ENCODE data around the gene C19orf33.

Gene C19orf33

GRCh38 chr19:38308006-38308766, 4.1 kb downstream of the C19orf33 start:
- in situ Hi-C loops (cut with HindIII; ENCODE audit: low sequenced_read_pairs): no loop called here

DNA sequence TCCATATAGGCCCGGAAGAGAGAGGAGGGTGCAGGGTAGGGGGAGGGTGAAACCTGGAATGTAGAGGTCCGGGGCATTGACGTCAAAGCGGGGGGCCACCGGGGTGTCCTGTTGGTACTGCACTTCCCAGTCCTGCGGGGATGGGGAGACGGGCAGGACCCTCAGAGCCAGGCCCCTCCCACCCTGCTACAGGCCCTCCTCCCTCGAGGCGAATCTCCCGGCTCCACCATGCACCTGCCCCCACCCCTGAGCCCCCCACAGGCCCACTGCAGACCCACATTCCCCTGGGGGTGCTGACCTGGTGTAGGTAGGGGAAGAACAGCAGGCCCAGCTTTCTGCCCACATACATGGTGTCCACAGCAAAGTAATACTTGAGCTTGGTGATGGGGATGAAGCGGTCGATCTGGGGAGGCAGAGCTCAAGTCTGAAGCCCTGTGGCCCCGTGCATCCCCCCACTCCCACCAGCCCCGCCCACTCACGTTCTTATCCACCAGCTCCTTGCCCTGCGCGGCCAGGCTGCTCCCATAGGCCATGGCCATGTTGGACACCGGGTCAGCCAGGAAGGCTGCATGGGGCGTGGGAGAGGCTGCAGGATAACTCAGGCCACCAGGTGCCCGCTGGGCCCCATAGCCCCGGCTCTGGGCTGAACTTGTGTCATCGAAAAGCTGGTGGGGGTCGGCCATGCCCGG, 5.0 kb downstream of the C19orf33 start:
- in situ Hi-C loops (cut with HindIII; ENCODE audit: low sequenced_read_pairs): no loop called here

DNA sequence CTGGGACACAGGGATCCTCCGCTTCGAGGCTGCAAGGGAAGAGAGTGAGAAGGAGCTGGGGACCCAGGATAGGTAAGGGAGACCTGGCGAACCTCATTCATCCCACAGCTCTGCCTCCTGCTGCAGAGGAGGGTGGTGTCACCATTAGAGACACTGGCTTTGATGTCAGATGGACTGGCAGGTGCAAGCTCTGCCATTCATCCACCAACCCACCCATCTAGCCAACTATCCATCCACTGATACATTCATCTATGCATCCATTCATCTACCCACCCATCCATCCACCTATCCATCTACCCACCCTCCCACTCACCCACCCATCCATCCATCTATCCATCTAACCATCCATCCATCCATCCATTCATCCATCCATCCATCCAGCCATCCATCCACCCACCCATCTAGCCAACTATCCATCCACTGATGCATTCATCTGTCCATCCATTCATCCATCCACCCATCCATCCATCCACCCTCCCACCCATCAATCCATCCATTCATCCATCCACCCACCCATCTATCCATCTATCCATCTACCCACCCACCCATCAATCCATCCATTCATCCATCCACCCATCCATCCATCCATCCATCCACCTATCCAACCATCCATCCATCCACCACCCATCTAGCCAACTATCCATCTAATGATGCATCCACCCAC, 5.7 kb downstream of the C19orf33 start:
- in situ Hi-C loops (cut with HindIII; ENCODE audit: low sequenced_read_pairs): no loop called here

- in situ Hi-C loops (cut with HindIII; ENCODE audit: low sequenced_read_pairs): no loop called here
Measured at GRCh38 chr19:38310279-38310670, 6.2 kb downstream of the C19orf33 start.

DNA sequence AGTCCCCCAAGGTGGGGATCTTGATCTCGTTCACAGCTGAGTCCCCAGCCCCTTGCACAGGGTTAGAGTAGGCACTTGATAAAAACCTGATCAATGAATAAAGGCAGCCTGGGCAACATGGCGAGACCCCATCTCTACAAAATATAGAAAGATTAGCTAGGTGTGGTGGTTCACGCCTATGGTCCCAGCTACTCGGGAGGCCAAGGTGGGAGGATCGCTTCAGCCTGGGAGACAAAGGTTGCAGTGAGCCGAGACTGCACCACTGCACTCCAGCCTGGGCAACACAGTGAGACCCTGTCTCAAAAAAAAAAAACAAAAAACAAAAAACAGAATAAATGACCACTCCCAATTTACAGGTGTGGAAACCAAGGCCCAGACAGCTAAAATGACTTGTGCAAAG, 6.9 kb downstream of the C19orf33 start:
- in situ Hi-C loops (cut with HindIII; ENCODE audit: low sequenced_read_pairs): no loop called here

- in situ Hi-C loops (cut with HindIII; ENCODE audit: low sequenced_read_pairs): no loop called here
Measured at GRCh38 chr19:38315657-38316476, 11.8 kb downstream of the C19orf33 start, which contains the start of gene YIF1B. YIF1B (minus strand) TSS chr19:38315947; CDS start chr19:38315917, 30 bp downstream.

GRCh38 chr19:38316477-38317067, 12.5 kb downstream of the C19orf33 start:
- in situ Hi-C loops (cut with HindIII; ENCODE audit: low sequenced_read_pairs): no loop called here

GRCh38 chr19:38317104-38317612, 13.1 kb downstream of the C19orf33 start:
- in situ Hi-C loops (cut with HindIII; ENCODE audit: low sequenced_read_pairs): no loop called here

- in situ Hi-C loops (cut with HindIII; ENCODE audit: low sequenced_read_pairs): no loop called here
Measured at GRCh38 chr19:38318660-38319059, 14.6 kb downstream of the C19orf33 start.

DNA sequence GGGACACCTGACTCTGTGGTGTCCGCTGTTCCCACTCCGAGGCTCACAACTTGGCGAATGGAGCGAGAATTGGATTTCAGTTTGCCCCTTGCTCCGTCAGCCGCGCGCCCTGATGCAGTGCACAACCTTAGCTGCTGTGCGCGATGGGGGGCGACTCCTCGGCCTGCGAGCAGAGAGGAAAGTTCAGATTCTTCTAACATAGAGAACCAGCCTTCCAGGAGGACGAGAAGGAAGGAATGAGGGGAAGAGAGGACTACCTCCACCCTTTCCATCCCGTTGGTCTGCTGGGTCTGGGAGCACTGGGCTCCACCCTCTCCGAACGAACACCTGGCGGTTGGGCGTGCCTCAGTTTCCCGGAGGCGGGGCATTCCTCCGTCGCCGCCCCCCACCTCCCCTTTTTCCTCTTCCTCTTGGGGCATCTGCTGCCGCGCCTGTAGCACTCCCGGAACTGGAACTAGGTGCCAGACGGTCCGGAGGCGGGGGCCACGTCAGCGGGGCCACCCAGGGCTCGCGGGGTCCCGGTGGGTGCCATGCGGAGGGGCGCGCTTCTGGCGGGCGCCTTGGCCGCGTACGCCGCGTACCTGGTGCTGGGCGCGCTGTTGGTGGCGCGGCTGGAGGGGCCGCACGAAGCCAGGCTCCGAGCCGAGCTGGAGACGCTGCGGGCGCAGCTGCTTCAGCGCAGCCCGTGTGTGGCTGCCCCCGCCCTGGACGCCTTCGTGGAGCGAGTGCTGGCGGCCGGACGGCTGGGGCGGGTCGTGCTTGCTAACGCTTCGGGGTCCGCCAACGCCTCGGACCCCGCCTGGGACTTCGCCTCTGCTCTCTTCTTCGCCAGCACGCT, 15.6 kb downstream of the C19orf33 start, which contains the start of gene KCNK6:
Gene KCNK6, plus strand, starts transcription at position 425 of the 838 bp plus-strand sequence. Its CDS starts 106 bp downstream, at position 531.
- in situ Hi-C loops (cut with HindIII; ENCODE audit: low sequenced_read_pairs): no loop called here

DNA sequence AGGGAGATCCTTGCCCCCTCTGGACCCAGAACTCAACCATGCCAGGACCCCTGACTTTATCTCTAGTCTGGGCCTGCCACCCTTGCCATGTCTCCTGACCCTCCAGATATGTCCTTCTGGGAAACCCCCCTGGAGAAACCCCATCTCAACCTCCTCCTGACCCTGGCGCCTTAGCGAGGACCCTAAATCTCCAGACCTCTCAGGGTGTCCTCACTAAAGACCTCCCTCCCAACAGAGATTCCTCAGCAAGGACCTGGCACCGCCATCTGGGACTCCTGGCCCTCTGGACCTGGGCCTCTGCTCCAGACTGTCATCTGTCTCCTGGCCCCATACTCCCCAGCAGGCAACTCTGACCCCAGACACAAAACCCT, 16.9 kb downstream of the C19orf33 start:
- in situ Hi-C loops (cut with HindIII; ENCODE audit: low sequenced_read_pairs): no loop called here

DNA sequence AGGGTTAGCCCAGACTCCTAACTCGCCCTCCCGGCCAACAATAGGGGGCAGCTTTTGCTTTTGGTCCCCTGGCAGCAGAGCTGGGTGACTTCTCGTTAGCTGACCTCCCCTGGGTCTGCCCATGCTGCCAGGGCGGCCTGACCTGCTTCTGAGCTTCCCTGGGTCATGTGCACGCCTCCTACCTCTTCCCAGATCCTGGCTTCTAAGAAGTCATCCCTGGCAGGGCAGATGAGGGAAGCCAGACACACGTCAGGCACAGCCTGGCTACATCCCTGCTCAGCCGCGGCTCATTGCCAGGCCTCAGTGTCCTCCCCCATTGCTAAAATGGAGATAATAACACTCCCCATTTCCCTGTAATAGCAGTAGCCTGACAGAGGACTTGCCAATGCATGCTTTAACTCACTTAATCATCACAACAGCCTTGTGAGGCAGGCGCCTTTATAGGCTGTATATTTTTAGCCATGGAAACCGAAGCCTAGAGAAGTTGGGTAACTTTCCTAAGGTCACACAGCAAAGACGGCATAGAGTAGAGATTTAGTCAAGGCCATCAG, 17.7 kb downstream of the C19orf33 start:
- in situ Hi-C loops (cut with HindIII; ENCODE audit: low sequenced_read_pairs): no loop called here

DNA sequence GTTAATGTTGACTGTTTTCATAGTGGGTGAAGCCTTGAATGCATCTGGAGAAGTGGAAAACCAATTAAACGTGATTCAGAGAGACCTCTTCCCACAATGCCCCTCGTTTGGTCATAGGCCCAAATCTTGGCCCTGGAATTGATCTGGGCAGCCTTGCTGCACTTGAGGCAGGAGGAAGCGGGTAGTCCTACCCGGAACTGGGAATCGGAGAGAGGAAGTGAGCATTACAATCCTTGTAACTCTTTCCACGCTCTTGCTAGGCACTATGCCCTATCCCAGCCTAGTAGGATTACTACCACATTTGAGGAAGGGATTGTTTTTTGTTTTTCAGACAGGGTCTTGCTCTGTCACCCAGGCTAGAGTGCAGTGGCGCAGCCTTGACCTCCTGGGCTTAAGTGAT, 19.2 kb downstream of the C19orf33 start:
- in situ Hi-C loops (cut with HindIII; ENCODE audit: low sequenced_read_pairs): no loop called here

GRCh38 chr19:38324431-38324830, 20.4 kb downstream of the C19orf33 start:
- in situ Hi-C loops (cut with HindIII; ENCODE audit: low sequenced_read_pairs): no loop called here

DNA sequence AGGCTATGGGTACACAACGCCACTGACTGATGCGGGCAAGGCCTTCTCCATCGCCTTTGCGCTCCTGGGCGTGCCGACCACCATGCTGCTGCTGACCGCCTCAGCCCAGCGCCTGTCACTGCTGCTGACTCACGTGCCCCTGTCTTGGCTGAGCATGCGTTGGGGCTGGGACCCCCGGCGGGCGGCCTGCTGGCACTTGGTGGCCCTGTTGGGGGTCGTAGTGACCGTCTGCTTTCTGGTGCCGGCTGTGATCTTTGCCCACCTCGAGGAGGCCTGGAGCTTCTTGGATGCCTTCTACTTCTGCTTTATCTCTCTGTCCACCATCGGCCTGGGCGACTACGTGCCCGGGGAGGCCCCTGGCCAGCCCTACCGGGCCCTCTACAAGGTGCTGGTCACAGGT, 22.5 kb downstream of the C19orf33 start:
- in situ Hi-C loops (cut with HindIII; ENCODE audit: low sequenced_read_pairs): no loop called here

GRCh38 chr19:38329651-38330050, 25.6 kb downstream of the C19orf33 start:
- in situ Hi-C loops (cut with HindIII; ENCODE audit: low sequenced_read_pairs): no loop called here

- in situ Hi-C loops (cut with HindIII; ENCODE audit: low sequenced_read_pairs): no loop called here
Measured at GRCh38 chr19:38331728-38332127, 27.7 kb downstream of the C19orf33 start.

- in situ Hi-C loops (cut with HindIII; ENCODE audit: low sequenced_read_pairs): no loop called here
Measured at GRCh38 chr19:38333245-38333644, 29.2 kb downstream of the C19orf33 start.

Measured in DLD1 (cell line).